ENCODE data around the gene RPL10A.

Gene RPL10A

DNA sequence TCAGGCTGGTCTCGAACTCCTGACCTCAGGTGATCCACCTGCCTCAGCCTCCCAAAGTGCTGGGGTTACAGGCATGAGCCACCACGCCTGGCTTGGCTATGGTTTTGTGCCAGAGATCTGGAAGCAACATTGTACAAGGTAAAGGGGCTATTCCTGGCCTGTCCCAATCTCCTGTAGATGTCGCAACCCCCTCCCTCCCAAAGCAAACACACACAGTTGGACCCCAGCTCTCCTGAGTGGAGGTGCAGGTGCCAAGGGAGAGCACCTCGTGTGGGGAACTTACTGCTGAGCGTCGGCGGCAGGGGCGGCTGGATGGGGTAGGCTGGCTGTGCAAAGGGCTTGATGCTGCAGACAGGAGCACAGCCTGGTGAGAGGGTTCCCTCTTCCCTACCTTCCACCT lies 8.8 kb downstream of the RPL10A start:
- no peak for DNase-seq

DNA sequence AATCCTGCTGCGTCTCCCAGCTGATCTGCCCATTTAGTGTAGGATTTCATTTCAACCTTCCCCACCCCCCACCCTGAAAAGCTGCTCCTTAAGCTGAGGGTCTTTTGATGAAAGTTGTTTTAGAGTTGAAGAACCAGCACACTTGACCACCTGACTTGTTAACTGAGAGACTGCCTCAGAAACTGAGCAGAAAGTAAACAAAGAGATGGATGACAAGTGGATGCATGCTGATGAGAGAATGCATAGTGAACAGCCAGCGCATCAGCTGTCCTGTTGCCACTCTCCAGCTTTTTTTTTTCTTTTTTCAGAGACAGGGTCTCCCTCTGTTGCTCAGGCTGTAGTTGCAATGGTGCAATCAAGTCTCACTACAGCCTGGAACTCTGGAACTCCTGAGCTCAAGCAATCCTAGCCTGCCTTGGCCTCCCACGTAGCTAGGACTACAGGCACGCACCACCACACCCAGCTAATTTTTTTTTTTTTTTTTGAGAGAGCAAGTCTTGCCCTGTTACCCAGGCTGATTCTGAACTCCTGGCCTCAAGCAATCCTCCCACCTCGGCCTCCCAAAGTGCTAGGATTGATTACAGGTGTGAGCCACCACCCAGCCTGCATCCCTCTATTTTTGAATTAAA lies 9.5 kb downstream of the RPL10A start:
- DNase-seq: no peak

GRCh38 chr6:35478259-35478658 lies 10.1 kb downstream of the RPL10A start:
- no peak for DNase-seq

DNA sequence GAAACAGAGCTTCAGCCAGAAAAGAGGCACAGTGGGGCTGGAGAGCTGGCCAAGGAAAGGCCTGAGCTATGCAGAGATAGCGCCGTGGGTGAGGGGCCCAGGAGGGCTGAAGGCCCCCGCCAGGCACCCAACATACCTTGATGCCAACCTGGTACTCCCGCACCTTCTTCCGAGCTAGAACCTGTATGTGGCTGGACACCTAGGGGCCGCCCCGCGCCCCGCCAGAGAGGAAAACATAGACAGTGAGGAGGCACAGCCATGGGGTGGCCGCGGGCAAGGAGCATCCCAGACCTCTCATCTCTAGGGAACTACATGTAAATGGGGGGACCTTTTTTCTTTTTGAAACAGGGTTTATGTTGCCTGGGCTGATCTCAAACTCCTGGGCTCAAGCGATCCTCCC lies 12.0 kb downstream of the RPL10A start:
- no peak for DNase-seq

DNA sequence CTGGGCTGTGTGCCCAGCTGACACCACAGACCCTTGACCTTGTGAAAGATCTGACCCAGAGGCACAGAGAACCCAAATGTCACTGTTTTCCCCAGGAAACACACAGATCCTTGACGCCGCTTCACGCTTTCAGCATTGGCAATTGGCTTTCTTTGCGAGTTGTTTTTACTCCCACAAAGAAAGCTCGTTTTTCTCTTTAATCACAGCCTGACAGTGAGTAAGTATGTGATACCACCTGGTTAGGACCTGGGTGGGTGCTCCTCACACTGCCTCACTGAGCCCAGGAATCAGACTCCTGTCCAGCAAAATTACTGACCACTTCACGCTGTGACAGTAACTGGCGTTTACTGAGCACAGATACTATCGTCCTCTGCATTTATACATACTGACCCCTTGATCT lies 13.0 kb downstream of the RPL10A start:
- no peak for DNase-seq

GRCh38 chr6:35483062-35483461 lies 14.9 kb downstream of the RPL10A start:
- DNase-seq: no peak

DNA sequence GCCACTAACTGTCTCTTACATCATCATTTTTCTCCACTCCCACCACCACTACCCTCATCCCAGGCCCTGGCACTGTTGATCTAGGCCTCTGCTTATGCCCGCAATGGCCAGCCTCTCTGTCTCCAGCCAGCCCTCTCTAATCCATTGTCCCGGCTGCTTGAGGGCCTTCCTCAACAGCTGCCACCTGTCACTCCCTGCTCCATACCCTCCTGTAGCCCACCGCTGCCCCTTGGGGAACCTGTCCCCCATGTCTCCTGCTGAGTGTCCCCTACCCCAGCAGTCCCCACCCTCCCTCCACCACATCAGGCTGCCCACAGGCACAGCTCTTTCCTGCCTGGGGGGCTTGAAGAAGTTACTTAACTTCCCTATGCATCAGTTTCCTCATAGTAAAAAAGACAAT lies 15.3 kb downstream of the RPL10A start:
- no peak for DNase-seq

DNA sequence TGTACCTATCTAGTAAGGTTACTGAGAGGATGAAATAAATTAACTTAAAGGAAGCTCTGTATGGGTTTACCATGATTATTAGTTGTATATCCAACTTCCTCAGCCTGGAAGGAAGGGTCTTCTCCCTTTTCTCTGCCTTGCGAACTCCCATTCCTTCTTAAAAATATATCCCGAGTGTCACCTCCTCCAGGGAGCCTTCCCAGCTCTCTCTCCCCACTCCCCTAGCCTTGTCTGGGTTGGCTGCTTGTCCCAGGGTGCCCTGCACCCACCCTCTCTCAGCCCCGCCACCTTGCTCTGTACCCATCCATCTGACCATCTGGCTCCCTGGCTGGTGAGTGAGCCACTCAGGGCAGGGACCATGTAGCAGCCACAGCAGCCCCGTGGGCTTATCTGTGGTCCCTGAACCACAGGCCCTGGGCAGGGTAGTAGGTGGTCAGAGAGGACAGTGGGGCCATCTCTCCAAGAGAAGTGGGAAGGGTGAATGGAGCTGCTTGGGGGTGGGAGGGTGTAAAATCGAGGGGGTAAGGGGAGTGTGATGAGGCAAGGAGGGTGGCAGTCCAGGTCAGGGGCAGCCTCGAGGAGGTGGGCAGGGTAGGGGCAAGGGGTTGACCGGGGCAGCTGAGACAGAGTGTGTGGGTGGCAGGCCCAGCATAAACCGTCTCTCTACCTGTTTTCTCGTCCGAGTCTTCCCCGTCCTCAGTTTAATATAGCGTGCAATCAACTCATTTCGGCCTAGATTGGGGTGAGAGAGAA lies 15.9 kb downstream of the RPL10A start:
- no peak for DNase-seq

GRCh38 chr6:35484921-35485392 lies 16.8 kb downstream of the RPL10A start:
- DNase-seq: no peak

DNA sequence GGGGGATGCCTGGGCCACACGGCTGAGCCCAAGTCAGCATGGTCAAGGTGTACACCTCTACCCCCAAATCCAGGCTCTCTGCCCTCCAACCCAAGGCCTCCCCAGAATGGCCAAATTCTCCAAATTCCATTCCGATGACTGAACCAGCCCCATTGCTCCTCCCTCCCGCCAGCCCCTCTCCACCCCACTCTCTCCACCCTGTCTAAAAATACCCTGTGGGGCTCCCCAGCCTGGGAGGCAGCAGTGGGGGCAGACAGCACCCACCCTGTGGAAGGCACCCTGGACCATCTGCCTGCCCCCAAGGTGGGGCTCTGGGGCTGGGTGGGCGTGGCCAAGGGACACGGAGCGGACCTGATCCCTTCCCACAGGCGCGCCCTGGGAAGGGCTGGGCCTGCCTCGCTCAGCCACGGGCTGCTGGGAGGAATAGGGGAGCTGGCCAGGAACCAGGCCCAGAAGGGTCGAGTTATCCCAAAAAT lies 17.2 kb downstream of the RPL10A start:
- no peak for DNase-seq

- DNase-seq: no peak
Measured at GRCh38 chr6:35486005-35486925, 18.1 kb downstream of the RPL10A start.

DNA sequence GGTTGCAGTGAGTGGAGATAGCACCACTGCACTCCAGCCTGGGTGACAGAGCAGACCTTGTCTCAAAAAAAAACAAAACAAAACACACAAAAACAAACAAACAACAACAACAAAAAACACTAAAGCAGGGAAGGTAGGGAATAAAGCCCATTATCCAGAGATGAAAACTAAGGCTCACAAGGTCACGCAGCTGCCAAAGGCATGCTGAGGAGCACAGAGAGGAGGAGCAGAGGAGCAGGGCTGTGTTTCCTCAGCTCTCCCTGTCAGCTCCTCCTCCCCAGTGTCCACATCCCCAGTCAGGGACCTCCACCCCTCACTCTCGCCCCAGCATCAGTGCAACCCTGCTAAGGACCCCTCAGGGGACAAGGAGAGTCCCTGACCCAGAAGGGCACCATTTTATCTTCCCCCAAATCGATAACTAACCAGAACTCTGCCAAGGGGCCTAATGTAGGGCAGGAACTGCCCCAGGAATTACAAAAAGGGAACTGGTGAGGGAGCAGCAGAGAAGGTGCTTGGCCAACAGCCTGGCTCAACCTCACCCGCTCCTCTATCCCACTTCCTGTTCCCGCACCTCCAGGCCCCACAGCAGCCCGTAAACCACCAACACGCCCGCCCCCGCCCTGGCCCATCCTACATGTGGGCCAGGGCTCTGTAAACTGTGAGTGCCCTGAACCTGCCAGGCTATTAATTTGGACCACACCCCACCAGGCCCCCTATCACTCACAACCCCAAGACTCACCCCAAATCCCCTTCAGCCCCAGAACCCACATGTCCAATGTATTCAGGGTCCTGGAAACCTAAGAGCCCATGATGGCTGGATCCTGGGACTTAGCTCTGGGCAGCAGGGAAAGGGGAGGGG lies 19.7 kb downstream of the RPL10A start:
- DNase-seq: no peak

DNA sequence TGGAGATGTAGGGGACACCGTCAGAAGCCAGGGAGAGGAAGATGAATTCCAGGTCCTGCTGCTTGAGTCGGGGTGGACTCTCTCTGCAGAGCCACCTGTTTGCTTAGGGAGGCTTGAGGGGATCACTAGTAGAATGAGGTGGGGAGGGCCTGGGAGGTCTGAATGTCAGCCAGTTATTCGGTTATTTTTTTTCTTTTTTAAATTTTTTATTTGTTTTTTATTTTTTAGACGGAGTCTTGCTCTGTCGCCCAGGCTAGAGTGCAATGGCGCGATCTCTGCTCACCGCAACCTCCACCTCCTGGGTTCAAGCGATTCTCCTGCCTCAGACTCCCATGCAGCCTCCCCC lies 20.3 kb downstream of the RPL10A start:
- DNase-seq: no peak

- DNase-seq: no peak
Measured at GRCh38 chr6:35489066-35489465, 20.9 kb downstream of the RPL10A start.

GRCh38 chr6:35489995-35490791 lies 22.0 kb downstream of the RPL10A start:
- no peak for DNase-seq

GRCh38 chr6:35490821-35491557 lies 22.8 kb downstream of the RPL10A start:
- no peak for DNase-seq

DNA sequence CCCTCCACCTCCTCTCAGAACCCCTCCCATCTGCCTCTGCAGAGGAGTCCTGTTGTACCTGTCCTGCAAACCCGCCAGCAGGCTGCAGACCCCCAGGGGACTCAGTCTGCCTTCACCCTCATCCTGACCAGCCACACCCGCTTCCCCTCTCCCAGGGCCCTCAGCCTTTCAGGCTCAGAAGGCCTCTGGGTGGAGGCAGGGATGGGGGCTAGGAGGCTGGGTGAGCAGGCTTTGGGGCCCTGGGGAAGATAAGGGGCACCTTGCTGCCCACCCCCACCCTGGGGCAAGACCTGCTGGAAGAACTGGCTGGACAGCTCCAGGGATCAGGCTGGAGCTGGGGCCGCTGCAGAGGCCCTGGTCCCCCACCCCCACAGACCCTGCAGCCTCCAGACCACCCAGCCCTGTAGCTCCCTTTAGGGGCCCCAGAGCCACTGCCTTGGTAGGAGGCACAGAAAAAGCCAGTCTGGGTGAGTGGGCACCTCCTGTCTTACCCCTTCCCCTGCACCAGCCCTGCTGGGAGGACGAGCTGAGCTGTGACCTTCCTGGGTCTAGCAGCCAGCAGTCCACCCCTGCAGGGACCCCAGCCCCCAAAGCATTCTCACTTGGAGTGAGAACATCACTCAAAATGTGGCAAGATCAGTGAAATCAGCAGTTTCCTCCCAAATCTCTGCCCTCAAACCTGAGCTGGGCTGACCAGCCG lies 23.5 kb downstream of the RPL10A start:
- no peak for DNase-seq

- DNase-seq: no peak
Measured at GRCh38 chr6:35492258-35492973, 24.2 kb downstream of the RPL10A start.

DNA sequence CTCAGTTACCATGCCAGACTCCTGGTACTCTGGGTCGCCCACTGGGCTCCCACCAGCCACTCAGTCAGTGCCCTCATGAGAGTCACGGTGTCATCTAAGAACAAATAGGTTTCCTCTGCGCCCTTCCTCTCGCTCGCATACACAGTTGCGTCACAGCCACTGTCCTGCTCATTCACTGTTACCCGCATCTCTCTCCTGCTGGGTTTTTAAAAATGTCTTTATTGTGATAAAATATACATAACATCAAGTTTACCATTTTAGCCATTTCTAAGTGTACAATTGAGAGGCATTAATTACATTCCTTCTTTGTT lies 24.7 kb downstream of the RPL10A start:
- no peak for DNase-seq

Data from activated naive CD4-positive, alpha-beta T cell (primary cell).